Aorta (tissue), 5 donors: ENCODE measurements around the gene SRGAP2B. TPM values are rescaled to one million over a fixed set of nuclear protein-coding genes. Genes with fewer than 3 reads are reported as not detected.
"Not testable (repeated sequence)": the region's sequence is repeated elsewhere in the genome, so short reads cannot be mapped to it uniquely, and the experiment has no call there.

Experiments used
- ATAC-seq: fragments of 200-7000 bp; cut with Tn5 transposase; one replicate; pipeline ENCODE4 v1.9.1; 2022; ENCODE audit warnings: moderate library complexity; ENCODE audit not compliant: low FRiP score
- DNase-seq, 2 donors: peaks; one replicate each; pipeline ENCODE4 v3.0.0-alpha.2; 2020
- H3K27ac ChIP-seq, 2 donors: one replicate each; pipeline ENCODE4 v1.5.1; 2013; ENCODE audit warnings: low read length in 2 of 2, mild to moderate bottlenecking in 2 of 2, moderate library complexity in 2 of 2, control low read depth in 1 of 2, inconsistent platforms in 1 of 2, low read depth in 1 of 2
- H3K27me3 ChIP-seq, 2 donors: one replicate each; pipeline ENCODE4 v1.6.1; 2013; ENCODE audit warnings: control low read depth in 1 of 2, low read length in 1 of 2, mild to moderate bottlenecking in 1 of 2, moderate library complexity in 1 of 2; ENCODE audit not compliant: insufficient read depth in 2 of 2, control insufficient read depth in 1 of 2
- H3K36me3 ChIP-seq, 2 donors: one replicate each; pipeline ENCODE4 v1.6.1; 2013; ENCODE audit warnings: control low read depth in 1 of 2, low read length in 1 of 2, mild to moderate bottlenecking in 1 of 2; ENCODE audit not compliant: insufficient read depth in 2 of 2, control insufficient read depth in 1 of 2
- H3K4me1 ChIP-seq, 2 donors: one replicate each; pipeline ENCODE4 v1.6.1; 2013; ENCODE audit warnings: low read length in 2 of 2, control low read depth in 1 of 2, mild to moderate bottlenecking in 1 of 2, moderate library complexity in 1 of 2; ENCODE audit not compliant: insufficient read depth in 2 of 2, control insufficient read depth in 1 of 2
- H3K4me3 ChIP-seq, 2 donors: one replicate each; pipeline ENCODE4 v1.5.1; 2013; ENCODE audit warnings: low read length in 2 of 2, control low read depth in 1 of 2, mild to moderate bottlenecking in 1 of 2
- H3K9me3 ChIP-seq: one replicate; pipeline ENCODE4 v1.6.1; 2013; ENCODE audit warnings: mild to moderate bottlenecking, low read length; ENCODE audit not compliant: control insufficient read depth
- WGBS, 2 donors: extraction: QIAGEN DNeasy Blood & Tissue Kit; methylation state at CpG; one replicate each; pipeline ENCODE4 v1.1.7; 2013; 5-methylcytosine and 5-hydroxymethylcytosine counted together
- intact Hi-C, 2 donors: fragments of 100-400 bp; cut with DNase I; formaldehyde crosslinking; loops; one replicate each; pipeline versions ENCODE4 v1.14.2 to v1.15.0; 2022
- polyA plus RNA-seq, 2 donors: library from polyadenylated mRNA; stranded (reverse); fragments of 200-250 nt; gene quantifications; one replicate each; pipeline ENCODE4 v1.2.3, GENCODE V29; 2013
- total RNA-seq, 2 donors: library from RNA; stranded (reverse); fragmentation: NEBNext Ultra II Directional; extraction: Animal tissue kit (Norgen Biotek cat#: 25700); gene quantifications; one replicate each; pipeline ENCODE4 v1.2.1, GENCODE V29; 2021
- donor health status: healthy with polysubstance abuse.
- donor health status: Bipolar disorder and iron deficiency.
- donor health status: DM: no; HTN: no; CAD: no.
- donor health status: DM: no; HTN: no; CAD: no.
- donor health status: DM: yes; HTN: yes; CAD: no.

SRGAP2B gene
- total and polyA plus RNA-seq, 4 donors = 3.5 to 51.3 (median 30.8) TPM

GRCh38 chr1:144893710-144894438 lies 201.3 kb downstream of the SRGAP2B start:
- H3K9me3 ChIP-seq, H3K4me3 ChIP-seq, H3K36me3 ChIP-seq, H3K4me1 ChIP-seq, intact Hi-C loops, DNase-seq, H3K27me3 ChIP-seq, H3K27ac ChIP-seq: not testable (repeated sequence)
- WGBS, 2 donors = 58 to 71% methylated on average over 3 of the region's 9 CpGs
- ATAC-seq = peak; percentile 9

- H3K36me3 ChIP-seq, H3K27ac ChIP-seq, H3K27me3 ChIP-seq, intact Hi-C loops, H3K4me1 ChIP-seq, H3K4me3 ChIP-seq, DNase-seq, H3K9me3 ChIP-seq: not testable (repeated sequence)
- ATAC-seq = peak; percentile 21
- no CpG with 5 or more reads among the region's 7 CpGs for WGBS, 2 donors
Observed at GRCh38 chr1:144893062-144893461, 202.1 kb downstream of the SRGAP2B start.

- DNase-seq, H3K9me3 ChIP-seq, ATAC-seq, H3K36me3 ChIP-seq, H3K27ac ChIP-seq, H3K4me1 ChIP-seq, H3K4me3 ChIP-seq, intact Hi-C loops, H3K27me3 ChIP-seq: not testable (repeated sequence)
- no CpG with 5 or more reads among the region's 3 CpGs for WGBS, 2 donors
Observed at GRCh38 chr1:144889450-144890115, 205.5 kb downstream of the SRGAP2B start.

GRCh38 chr1:144883022-144883421 lies 212.1 kb downstream of the SRGAP2B start:
- H3K36me3 ChIP-seq, H3K27me3 ChIP-seq, H3K27ac ChIP-seq, ATAC-seq, H3K9me3 ChIP-seq, H3K4me1 ChIP-seq, intact Hi-C loops: not testable (repeated sequence)
- DNase-seq = peak; percentile 41 to 82
- WGBS, 2 donors = 1% methylated on average over 40 to 47 of the region's 47 CpGs
- H3K4me3 ChIP-seq = peak overlapping the region; percentile 21 to 61

- peak in 1 of 2 donors; percentile 51 for DNase-seq
- H3K36me3 ChIP-seq, ATAC-seq, H3K4me3 ChIP-seq, H3K9me3 ChIP-seq, H3K4me1 ChIP-seq, intact Hi-C loops, H3K27ac ChIP-seq, H3K27me3 ChIP-seq: not testable (repeated sequence)
- 1% methylated on average over 9 to 19 of the region's 42 CpGs for WGBS, 2 donors
Observed at GRCh38 chr1:144882343-144882742, 212.8 kb downstream of the SRGAP2B start.

GRCh38 chr1:144858607-144859006 lies 236.5 kb downstream of the SRGAP2B start:
- ATAC-seq, H3K9me3 ChIP-seq, H3K27ac ChIP-seq, intact Hi-C loops, H3K4me3 ChIP-seq, H3K27me3 ChIP-seq, H3K4me1 ChIP-seq, H3K36me3 ChIP-seq: not testable (repeated sequence)
- peak; percentile 13 to 21 for DNase-seq
- 40 to 49% methylated on average over 3 of the region's 3 CpGs for WGBS, 2 donors

Other genes starting within 250 kb of the SRGAP2B start
- under 1 TPM; 0.24 to 0.29 TPM for gene FAM72D, start 646 bp upstream of the SRGAP2B start, total RNA-seq
- under 1 TPM in 1 of 2 donors, not detected in 1; 0.63 TPM for gene FAM72D, start 646 bp upstream of the SRGAP2B start, polyA plus RNA-seq
- not detected for gene PPIAL4D, start 146.8 kb upstream of the SRGAP2B start, total RNA-seq
- gene PPIAL4D, start 146.8 kb upstream of the SRGAP2B start, polyA plus RNA-seq = not detected